Erythroblast (primary cell): Measurements from ENCODE around the gene ORM2.

Source experiments
- GATA1 ChIP-seq: IDR thresholded peaks from 2 replicates; pipeline ENCODE4 v1.6.1; 2011; ENCODE audit warnings: low read depth, mild to moderate bottlenecking, control low read depth, low read length, moderate library complexity
- POLR2A ChIP-seq: IDR thresholded peaks from 2 replicates; pipeline ENCODE4 v1.6.1; 2011; ENCODE audit warnings: mild to moderate bottlenecking, low read length

DNA sequence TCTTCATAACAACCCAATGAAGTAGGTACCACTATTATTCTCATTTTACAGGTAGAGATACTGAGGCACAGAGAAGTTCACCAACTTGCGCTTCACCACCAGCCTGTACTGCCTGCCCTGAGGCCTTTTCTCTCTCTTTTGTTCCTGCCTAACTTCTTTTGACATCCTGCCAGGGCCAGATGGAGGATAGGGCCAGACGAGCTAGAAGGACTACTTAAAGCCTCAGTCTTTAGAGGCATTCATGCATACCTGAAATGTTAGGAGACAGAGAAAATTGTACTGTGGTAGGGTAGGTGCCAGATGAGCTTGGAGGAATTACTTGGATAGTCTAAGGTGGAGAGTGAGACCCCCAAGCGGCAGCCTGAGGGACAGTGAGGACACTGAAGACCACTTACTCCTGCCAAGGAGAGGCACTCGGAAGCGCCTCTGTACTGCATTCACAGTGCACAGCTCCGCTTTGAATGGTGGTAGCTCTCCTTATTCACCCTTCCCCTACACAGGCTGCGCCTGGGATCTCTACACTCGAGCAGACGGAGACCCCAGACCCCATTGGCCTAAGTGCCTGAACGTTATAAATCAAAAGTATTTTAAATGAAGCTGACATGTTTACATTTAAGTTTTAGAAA, 13.0 kb upstream of the ORM2 start:
- no peak for TF ChIP-seq POLR2A
- no peak for TF ChIP-seq GATA1
